Stimulated activated naive CD4-positive, alpha-beta T cell treated with Interleukin-2 at 50 U/mL for 16 hours (primary cell): Measurements from ENCODE around the gene C5orf15.
"Not testable (repeated sequence)": the region's sequence is repeated elsewhere in the genome, so short reads cannot be mapped to it uniquely, and the experiment has no call there.

Source experiments
- DNase-seq: peaks from one replicate; lab custom pipeline; 2025; lab: John Stamatoyannopoulos, UW

C5orf15 gene

DNA sequence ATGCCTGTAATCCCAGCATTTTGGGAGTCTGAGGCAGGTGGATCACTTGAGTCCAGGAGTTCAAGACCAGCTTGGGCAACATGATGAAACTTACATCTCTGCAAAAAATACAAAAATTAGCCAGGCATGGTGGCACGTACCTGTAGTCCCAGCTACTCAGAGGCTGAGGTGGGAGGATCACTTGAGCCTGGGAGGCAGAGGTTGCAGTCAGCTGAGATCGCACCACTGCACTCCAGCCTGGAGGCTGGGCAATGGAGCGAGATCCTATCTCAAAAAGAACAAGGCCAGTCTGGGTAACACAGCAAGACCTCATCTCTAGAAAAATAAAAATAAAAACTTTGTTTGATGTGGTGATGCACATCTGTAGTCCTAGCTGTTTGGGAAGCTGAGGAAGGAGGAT is 30.8 kb downstream of the C5orf15 start:
- DNase-seq = not testable (repeated sequence)

DNA sequence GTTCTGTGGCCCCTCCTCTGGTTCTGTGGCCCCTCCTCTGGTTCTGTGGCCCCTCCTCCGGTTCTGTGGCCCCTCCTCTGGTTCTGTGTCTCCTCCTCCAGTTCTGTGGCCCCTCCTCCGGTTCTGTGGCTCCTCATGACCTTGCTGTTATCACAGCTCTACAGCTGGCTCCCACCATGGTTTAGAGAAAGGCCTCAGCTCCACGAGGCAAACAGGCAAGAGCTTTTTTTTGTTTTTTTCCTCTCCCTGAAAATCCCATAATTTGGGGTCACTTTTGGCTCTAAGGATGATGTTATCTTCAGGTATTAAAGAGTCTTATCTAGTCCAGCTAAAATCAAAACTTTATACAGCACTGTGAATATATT is 31.8 kb downstream of the C5orf15 start:
- DNase-seq = no peak

DNA sequence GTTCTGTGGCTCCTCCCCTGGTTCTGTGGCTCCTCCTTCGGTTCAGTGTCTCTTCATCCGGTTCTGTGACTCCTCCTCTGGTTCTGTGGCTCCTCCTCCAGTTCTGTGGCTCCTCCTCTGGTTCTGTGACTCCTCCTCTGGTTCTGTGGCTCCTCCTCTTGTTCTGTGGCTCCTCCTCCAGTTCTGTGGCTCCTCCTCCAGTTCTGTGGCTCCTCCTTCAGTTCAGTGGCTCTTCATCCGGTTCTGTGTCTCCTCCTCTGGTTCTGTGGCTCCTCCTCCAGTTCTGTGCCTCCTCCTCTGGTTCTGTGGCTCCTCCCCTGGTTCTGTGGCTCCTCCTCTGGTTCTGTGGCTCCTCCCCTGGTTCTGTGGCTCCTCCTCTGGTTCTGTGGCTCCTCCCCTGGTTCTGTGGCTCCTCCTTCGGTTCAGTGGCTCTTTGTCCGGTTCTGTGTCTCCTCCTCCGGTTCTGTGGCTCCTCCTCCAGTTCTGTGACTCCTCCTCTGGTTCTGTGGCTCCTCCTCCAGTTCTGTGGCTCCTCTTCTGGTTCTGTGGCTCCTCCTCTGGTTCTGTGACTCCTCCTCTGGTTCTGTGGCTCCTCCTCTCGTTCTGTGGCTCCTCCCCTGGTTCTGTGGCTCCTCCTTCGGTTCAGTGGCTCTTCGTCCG is 32.3 kb downstream of the C5orf15 start:
- not testable (repeated sequence) for DNase-seq

DNA sequence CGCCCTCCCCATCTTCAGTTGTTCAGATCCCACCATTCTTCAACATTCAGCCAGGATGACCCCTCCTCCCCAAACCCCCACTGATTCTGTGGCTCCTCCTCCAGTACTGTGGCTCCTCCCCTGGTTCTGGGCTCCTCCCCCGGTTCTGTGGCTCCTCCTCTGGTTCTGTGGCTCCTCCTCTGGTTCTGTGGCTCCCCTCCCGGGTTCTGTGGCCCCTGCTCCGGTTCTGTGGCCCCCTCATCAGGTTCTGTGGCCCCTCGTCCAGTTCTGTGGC is 32.8 kb downstream of the C5orf15 start:
- DNase-seq = no peak

DNA sequence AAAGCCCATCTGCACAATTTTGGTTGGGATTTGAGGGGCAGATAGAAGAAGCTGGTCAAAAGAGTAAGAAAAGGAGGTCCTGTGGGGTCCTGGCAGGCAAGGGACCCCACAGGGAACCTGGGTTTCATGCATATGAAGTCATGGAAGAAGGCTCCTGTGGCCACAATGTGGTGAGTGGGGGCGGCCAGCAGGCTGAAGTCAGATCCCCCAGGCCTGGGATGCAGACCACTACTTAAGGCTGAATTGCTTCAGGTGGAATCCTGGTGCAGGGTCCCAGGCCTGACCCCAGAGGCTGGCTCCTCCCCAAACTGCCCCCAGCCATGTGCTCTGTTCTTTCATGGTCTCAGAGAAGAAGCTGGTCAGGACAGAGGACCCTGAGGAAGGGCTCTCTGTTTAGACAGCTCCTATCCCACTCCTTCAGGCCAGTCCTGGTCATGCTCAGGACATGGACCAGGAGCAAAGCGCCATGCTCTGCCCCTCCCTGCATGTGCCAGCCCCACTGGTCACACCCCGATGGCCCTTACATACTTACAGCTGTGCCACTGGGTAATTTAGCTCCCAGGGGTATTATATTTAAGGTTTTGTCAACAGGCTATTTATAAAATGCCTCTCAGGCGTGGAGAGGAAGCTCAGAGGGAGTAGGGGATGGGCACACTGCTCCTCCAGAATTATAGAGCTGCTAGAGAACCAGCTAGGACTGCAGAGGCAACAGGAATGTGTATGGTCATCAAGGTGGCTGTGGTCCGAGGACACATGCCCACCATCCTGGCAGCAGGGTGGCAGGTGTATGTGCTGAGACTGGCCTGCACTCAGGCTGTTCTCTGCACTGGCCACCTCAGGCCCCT is 33.4 kb downstream of the C5orf15 start:
- DNase-seq = no peak

DNA sequence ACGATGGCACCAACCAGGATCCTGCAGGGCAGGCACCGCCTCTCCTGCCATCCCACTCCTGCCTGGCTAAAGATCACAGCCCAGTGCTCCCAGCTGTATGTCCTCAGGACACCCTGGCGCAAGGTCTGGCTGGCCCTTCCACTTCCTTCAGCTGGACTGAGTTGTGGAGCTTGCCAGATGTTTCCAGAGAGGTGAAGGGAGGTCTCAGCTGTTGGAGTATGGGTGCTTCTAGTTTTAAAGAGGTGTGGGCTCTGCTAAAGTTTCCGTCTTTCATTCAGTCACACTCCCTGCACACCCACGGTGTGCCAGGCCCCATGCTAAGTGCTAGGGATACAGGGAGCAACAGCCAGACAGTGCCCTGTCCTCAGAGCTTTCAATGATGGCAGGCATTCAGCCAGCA is 34.1 kb downstream of the C5orf15 start:
- DNase-seq = no peak

DNA sequence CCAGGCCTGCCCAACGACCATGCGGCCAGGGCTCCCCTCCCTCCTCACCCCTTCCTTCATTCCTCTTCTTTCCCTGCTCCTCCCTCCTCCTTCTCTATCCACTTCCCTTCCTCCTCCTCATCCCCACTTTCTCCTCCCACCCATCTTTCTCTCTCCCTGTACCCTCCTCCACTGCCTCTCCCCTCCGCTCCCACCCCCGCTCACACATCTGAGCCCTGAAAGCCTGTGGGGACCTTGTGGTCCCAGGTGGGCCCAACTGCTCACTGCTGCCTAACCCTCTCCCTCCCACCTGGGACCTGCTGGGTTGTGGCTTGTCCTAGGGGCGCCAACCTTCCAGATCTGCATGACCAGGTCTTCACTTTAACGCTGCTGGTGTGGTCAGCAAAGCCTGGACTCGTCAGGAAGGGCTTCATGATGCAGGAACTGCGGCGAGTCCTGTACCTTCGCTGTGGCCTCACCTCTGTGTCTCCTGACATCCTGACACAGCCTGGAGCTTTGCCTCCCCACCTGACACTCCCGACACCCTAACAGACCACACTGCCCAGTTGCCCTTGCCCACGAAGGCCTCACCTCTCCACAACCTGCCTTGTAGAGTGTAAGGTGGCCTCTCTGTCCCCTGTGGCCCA is 34.6 kb downstream of the C5orf15 start:
- DNase-seq = no peak

DNA sequence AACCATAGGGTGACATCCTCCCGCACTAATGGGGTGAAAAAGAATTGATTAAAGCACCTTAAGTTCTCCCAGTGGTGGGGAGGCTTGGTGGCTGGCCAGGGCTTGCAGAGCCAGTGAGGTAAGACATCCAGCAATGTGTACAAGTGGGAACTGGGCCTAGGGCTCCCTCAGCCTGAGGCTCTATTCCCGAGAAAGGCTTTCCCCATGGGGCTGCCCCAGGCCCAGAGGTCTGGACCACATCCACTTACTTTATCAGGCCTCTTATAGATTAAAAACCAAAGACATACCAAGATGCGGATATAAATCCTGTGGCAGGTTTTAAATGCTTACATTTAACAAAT is 35.3 kb downstream of the C5orf15 start:
- DNase-seq = no peak

DNA sequence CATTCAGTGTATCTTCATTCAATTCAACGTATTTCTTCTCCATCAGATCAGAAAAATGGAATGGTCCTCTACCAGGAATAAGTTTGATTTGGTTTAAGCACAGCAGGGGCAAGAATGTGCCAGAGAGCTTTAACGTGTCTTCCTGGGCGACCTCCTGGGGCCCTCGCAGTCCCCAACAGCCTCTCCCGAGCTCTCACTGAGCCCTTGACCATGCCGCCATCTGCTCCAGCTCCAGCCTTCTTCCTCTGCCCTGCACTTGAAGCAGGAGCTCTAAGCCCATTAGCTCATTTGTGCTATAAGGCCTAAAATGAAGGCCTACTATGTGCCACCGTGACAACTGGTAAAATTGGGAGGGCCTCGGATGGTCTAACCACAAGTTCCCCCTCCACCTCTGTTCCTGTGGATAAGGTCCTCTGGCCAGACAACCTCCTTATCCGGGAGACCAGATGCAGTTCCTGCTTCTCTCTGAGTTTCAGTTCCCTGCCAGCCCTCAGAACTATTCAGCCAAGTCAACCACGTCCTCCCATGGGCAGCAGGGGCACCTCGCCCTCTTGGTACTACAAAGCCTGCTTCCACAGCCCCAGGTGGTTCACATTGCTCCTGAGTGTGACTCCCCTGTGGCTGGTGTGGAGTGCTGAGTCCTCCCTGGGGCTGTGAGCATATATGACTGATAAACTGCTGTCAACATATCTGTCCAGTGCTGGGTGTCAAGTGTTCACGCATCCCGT is 35.8 kb downstream of the C5orf15 start:
- no peak for DNase-seq

DNA sequence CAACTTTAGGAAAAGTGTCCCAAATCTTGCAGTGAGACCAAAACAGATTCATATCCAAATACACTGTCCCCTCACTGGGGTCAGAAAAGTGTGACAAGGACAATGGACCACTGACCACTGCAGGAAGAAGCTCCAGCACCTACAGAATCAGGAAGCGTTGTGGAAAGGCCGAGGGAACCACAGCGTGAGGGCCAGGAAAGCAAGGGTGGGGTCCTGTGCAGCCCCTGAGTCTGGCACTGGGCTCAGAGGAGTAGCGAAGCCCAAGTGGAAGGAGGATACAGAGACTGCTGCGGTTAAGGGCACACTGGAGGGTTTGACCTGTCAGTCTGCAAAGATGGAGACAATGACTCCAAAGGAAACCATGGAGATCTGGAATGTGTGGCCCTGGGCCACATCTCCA is 36.9 kb downstream of the C5orf15 start:
- no peak for DNase-seq

DNA sequence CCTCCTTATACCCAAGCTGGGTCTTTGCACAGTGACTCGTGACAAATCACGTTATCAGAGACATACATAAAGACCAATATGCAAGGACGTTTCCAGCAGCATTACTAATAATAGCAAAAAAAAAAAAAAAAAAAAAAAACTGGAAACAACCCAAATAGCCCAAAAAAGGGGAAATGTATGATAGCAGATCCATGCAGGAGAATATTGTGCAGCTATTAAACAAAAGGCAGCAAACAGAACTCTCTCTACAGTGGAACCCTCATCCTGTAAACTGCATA is 37.7 kb downstream of the C5orf15 start:
- DNase-seq = no peak

DNA sequence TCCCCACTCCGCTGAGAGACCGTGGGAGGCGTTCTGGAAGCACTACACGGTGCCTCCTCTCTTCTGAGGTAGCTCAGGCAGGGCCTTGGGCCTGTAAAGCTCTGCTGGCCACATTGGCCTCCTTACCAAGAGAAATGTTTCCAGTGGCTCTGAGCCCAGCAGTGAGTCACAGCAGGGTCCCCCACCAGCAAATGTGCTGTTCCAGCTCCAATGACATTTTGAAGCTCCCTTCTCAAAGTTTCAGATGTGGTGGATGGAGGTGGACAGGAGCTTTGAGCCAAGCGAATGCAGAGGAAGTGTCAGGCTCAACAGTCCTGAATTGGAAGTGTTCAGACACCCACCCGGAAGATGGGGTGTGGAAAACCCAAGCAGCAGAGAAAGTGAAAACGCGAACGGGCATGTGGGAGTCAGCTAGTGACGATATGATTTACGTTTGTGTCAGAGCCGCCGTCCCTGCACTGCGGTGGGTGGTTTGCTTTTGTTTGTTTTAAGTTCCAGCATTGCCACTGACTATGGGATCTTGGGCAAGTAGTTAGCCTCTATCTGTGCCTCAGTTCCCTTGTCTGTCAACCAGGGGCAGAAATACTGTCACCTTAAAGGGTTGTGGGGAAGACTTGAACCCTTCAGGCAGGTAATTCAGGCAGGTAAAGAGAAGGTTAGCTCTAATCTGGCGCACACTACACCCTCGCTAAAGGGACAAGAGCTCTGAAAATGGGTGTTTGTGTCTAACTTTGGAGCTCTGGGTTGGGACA is 38.2 kb downstream of the C5orf15 start:
- peak; percentile 74 for DNase-seq

DNA sequence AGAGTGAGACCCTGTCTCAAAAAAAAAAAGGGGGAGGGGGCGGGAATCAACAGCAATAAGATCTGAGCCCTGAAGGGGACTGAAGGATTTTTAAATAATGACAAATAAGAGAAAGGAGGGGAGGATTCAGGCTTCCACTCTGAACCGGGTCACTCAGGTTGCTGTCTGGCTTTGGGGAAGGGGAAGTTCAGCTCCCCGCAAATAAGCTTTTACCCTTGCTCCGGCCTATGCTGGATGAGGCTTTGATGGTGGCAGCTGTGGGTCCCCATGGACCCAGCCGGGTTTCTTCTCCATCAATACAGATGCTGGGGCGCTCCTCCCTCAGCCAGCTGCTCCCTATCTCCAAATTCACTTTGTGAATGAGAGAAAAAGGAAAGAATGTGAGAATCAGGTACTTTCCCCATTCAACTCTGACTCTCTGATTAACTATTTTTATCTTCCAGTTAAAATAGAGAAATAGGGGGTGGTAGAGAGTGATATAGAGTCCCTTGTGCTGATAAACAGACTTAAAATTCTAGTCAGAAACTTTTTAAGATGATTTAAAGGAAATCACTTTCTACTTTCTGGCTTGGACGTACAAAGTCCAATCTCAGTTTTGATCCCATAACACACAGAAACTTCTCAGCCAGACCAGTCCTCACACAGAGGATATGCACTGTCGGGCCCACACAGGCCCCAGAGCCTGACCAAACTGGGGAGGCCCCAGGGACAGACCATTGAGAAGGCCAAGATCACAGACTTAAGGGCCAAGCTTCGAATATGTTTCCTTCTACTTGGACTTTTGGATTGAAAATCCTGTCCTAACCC is 39.6 kb downstream of the C5orf15 start:
- DNase-seq = no peak

DNA sequence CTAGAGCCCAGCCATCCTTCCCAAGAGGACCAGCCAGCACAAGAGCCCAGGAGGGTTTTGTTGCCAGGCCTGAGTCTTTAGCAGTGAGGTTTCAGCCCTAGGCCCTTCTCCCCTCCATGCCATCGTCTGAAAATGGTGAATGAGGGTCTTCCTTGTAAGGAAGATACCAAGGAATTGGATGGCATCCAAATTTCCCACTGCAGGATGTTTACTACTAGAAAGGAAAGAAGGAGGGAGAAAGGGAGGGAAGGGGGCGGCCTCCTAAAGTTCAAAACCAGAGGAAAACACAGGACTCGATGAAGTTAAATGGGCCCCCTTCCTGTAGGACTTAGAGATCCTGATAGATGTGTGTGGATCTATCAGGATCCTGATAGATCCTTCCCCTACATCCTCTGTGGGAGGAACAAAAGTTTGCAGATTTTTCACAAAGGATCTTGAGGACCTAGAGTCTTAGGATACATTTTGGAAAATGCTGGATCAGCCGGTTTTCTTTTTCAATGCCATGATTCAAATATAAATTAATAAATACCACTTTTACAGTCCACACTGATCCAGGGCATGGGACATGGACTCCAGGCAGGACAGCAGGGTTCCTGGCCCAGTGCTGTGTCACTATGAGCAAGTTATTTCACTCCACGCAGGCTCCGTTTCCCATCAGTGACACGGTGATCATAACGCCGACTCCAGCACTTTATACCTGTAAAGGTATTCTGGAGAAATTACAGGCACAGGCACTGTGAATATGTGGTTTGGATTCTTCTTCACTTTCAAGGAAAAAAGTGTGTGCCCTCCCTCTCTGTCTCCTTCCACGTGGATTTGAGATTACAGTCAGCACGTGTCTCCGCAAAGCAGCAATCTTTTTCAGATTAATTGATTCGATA is 40.9 kb downstream of the C5orf15 start:
- no peak for DNase-seq

DNA sequence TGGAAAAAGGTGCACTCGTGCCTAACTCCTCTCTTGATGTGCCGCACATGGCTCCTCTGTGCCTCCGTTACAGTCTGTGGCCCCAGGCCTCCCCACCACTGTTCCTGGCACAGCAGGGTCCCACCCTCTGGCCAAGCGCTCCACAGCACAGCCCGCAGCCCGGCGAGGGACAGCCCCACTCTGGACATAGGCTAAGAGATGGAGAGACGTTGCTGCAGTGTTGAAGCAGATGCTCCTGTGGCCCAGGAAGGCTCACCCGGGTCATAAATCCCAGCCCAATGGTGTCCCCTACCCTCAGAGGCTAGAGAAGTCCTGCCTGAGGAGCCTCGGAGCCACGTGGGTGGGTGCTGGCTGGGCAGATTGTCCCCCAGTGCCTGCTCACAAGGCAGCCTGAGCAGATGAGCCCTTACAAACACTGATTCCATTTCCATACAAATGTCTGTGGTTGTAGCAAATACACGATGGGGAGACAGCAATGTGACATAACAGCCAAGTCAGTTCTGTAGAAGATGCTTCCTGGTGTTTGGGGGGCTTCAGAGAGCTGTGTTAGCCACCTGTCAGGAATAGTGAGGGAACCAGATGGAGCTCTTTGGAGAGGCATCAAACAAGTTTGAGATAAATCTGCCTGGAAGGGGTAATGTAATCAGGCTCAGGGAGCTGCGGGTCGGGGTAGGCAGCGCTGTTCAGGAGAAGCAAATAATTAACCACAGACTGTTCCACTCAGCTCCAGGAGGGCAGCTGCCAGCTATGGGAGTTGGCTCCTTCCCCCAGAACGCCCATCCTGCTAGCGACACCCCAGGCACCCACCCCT is 41.7 kb downstream of the C5orf15 start:
- no peak for DNase-seq

DNA sequence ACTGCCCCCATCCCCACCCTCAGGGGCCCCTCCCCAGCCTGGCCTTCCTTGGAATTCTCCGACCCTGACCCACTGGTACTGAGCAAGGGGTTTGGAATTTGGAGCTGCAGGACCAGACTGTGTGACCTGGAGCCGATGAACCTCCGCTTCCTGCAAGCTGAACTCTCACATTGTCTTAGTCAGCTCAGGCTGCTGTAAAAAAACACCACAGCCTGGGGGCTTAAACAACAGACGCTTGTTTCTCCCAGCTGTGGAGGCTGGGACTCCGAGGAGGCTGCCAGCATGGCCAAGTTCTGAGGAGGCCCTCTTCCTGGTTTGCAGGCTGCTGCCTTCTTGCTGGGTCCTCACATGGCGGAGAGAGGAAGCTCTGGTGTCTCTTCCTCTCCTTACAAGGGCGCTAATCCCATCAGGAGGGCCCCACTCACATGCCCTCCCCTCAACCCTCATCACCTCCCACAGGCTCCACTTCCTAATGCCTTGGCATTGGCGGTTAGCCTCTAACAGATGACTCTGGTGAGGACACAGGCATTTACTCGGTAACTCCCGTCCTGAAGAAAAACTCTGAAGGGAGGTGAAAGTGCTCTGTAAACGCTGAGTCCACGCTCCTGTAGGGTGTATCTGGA is 42.4 kb downstream of the C5orf15 start:
- no peak for DNase-seq

DNA sequence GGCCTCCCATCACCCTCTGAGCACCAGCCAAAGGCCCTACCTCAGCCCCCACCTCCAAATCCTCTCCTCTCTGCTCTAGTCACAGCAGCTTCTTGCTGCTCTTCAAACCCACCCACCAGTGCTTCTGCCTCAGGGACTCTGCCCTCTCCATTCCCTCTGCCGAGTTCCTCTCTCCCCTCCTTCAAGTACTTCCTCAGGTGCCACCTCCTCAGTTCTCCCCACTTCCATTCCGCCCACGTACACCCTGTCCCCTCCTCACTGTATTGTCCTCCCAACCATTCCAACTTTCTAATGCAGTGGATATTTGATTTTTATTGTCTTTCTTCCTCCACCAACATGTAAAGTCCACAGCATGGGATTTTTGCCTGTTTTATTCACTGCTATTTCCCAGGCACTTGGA is 43.2 kb downstream of the C5orf15 start:
- DNase-seq = no peak

DNA sequence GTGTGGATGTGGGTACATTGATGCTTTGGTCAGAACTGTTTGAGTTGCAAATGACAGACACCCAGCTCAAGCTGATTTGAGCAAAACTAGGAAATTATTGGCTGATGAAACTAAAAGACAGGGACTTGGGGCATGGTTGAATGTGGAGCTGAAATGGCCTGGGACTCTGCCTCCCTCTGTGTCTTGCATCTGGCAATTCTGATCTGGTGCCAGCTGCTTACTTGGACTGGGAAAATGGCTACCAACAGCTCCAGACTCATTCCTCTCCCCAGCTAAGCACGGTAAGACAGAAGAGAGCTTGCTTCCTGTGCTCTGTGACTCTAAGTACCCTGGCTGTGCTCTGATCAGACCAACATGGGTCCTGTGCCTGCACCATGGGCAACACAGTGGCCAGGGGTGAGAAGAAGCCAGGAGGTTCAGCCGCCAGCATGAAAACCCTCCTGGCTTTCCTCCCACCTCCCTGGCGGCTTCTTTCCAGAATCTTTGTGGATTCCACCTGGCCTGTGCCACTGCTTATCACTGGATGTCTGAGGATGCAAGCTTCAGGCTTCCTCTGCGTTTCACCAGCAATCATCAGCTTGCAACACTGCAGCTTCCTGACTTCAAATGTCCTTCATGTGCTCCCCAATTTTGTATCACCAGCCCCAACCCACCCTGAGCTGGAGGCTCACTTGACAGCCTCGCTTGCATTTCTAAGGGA is 44.1 kb downstream of the C5orf15 start:
- no peak for DNase-seq

DNA sequence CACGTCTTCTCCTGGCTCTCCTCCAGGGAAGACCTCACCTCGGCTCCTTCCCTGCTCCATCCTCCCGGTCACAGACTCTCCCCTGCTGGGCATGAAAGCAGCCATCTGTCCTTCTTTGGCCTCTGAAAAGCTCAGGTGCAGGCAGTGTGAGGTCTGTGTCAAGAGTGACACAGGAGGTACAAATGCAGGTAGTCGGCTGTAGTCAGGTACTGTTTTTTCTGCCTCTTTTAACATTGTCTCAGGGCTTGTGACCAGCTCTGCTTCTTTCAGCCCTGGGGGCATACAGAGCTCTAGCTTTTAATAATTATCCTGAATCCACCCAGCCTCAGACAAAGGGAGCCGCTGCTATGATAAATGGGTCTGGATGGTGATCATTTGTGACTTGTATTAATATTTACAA is 46.4 kb downstream of the C5orf15 start:
- no peak for DNase-seq
